Activated CD8-positive, alpha-beta memory T cell treated with anti-CD3 and anti-CD28 coated beads for 4 hours (primary cell): Measurements from ENCODE around the gene B4GALNT4.
"Not testable (repeated sequence)": the region's sequence is repeated elsewhere in the genome, so short reads cannot be mapped to it uniquely, and the experiment has no call there.

Experiments used
- DNase-seq, 2 donors: peaks; one replicate each; pipeline ENCODE4 v3.0.0-alpha.2; 2020; ENCODE audit warnings: low read depth in 2 of 2

Gene B4GALNT4

DNA sequence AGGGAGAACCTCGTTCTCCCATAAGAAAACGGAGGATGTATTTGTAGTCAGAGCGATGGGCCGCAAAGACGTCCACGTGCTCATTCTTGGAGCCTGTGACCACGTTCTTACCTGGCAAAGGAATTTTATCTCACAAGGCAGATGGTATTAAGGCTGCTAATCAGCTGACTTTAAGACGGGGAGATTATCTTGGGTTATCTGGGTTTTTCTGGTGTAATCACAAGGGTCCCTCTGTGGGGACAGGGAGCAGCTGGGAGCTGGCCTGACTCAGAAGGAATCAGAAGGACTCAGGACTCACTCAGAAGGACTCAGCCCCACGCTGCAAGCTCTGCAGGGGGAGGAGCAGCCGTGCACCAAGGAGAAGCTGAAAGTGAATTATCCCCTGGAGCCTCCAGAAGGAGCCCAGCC is 53.0 kb downstream of the B4GALNT4 start:
- DNase-seq = no peak

- no peak for DNase-seq
These were observed 54.9 kb downstream of the B4GALNT4 start for GRCh38 chr11:424232-424631.

GRCh38 chr11:424766-425165 is 55.5 kb downstream of the B4GALNT4 start:
- DNase-seq = not testable (repeated sequence)

DNA sequence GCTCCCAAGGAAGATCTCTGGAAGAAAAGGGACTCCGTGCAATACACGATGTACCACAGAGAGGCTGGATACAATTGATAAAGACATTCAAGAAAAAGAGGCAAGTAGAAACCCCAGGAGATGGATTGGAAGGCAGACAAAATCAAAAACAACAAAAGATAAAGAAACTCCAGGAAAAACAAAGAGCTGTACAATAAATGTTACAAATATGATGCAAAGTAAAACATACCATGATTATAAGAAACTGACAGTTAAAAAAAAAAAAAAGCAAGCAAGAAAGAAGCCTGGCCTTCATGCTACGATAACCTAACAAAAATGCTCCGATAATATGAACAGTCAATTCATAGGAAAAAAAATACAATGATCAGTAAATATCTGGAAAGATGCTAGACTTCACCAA is 56.0 kb downstream of the B4GALNT4 start:
- DNase-seq = no peak

GRCh38 chr11:426851-427250 is 57.6 kb downstream of the B4GALNT4 start:
- DNase-seq = no peak

DNA sequence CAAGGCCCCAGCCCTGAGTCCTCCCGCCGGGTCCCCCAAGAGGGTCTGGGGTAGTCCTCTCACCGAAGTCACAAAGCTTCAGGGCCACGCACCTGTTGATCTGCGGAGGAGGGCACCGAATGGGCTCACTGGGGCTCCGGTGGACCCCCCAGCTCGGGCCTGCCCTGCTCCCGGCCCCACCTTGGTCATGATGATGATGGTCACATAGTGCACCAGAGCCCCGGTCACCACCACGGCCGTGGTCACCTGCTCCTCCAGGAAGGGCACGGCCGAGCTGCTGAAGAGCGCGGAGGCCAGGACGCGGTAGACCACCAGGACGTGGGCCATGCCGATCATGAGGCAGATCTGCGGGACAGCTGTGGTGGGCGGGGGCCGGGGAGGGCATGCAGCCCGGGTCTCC is 59.0 kb downstream of the B4GALNT4 start:
- no peak for DNase-seq

DNA sequence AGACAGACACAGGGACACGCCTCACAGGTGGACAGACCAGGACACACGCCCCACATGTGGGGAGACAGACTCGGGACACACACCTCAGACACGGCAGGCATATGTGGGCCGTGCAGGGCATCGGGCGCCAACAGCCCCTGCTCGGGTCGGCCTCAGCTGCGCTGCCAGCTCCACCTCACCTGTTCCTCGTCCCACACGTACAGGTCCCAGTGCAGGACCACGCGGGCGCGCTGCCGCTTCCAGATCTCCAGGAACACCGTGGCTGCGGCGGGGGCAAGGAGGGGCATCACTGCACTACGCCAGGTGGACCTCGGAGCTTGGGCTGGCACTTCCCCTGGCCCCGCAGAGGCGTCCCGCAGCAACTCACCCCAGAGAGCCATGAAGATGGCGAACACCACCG is 60.1 kb downstream of the B4GALNT4 start:
- DNase-seq = no peak

- DNase-seq = no peak
These were observed 60.7 kb downstream of the B4GALNT4 start for GRCh38 chr11:429931-430456.
